Calu3 (cell line): ENCODE data around the gene CDA. TPM values are rescaled to one million over a fixed set of nuclear protein-coding genes. Genes with fewer than 3 reads are reported as not detected.

Experiments
- BruUV-seq: library from RNA; stranded (reverse); fragments of 400-500 nt; replicated peaks from 2 replicates; lab custom pipeline; 2021; lab: Mats Ljungman, UMichigan
- CTCF ChIA-PET: fragments of 300-600 bp; sonication (Branson Sonifier 250); formaldehyde crosslinking; loops from one replicate; lab custom pipeline; 2022; ENCODE audit warnings: antibody characterized with exemption; lab: Charles Lee
- DNase-seq: peaks from one replicate; pipeline ENCODE4 v3.0.0; 2022
- H3K27ac Mint-ChIP-seq: one replicate; pipeline ENCODE4 v1.8.0; 2022; ENCODE audit warnings: mixed read lengths; ENCODE audit not compliant: unreplicated experiment
- H3K27me3 Mint-ChIP-seq: one replicate; pipeline ENCODE4 v1.8.0; 2022; ENCODE audit warnings: mixed read lengths; ENCODE audit not compliant: unreplicated experiment
- H3K36me3 Mint-ChIP-seq: one replicate; pipeline ENCODE4 v1.8.0; 2022; ENCODE audit warnings: mild to moderate bottlenecking, moderate library complexity, mixed read lengths; ENCODE audit not compliant: insufficient read depth, unreplicated experiment
- H3K4me1 Mint-ChIP-seq: one replicate; pipeline ENCODE4 v1.8.0; 2022; ENCODE audit warnings: mild to moderate bottlenecking, low read depth, mixed read lengths; ENCODE audit not compliant: unreplicated experiment
- H3K4me3 Mint-ChIP-seq: one replicate; pipeline ENCODE4 v1.8.0; 2022; ENCODE audit warnings: mild to moderate bottlenecking, low read depth, moderate library complexity, mixed read lengths; ENCODE audit not compliant: unreplicated experiment
- H3K9me3 Mint-ChIP-seq: one replicate; pipeline ENCODE4 v1.8.0; 2022; ENCODE audit warnings: low read depth, mixed read lengths; ENCODE audit not compliant: unreplicated experiment
- intact Hi-C: fragments of 100-400 bp; cut with micrococcal nuclease; formaldehyde crosslinking; loops from one replicate; pipeline ENCODE4 v1.10.0; 2022; ENCODE audit not compliant: unreplicated experiment
- total RNA-seq: library from RNA; stranded (reverse); gene quantifications from 2 replicates; pipeline ENCODE4 v1.2.3, GENCODE V29; 2022
- TF ChIP-seq, protein P1 (sequence below): fragments of 200-600 bp; IDR thresholded peaks from one replicate; pipeline ENCODE4 v1.8.0; 2022; ENCODE audit warnings: antibody characterized with exemption; ENCODE audit not compliant: unreplicated experiment

CDA gene
- total RNA-seq, 1 experiment from 2014 or later = 9.0 TPM

DNA sequence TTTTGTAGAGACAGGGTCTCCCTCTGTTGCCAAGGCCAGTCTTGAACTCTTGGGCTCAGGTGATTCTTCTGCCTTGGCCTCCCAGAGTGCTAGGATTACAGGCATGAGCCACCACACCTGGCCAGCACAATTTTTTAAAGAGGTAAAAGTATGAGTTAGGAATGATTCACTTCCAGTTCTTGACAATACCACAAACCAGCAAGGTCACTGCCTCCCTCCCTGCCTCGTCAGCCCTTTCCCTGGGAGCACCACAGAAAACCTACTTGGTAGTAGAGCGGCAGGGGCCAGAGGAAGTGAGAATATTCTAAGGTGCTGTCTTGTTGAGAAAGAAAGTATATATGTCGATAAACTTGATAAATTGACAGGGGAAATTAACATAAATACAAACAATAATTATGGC is 10.8 kb upstream of the CDA start:
- no peak overlapping the region for H3K27ac Mint-ChIP-seq
- TF ChIP-seq, protein P1, sequence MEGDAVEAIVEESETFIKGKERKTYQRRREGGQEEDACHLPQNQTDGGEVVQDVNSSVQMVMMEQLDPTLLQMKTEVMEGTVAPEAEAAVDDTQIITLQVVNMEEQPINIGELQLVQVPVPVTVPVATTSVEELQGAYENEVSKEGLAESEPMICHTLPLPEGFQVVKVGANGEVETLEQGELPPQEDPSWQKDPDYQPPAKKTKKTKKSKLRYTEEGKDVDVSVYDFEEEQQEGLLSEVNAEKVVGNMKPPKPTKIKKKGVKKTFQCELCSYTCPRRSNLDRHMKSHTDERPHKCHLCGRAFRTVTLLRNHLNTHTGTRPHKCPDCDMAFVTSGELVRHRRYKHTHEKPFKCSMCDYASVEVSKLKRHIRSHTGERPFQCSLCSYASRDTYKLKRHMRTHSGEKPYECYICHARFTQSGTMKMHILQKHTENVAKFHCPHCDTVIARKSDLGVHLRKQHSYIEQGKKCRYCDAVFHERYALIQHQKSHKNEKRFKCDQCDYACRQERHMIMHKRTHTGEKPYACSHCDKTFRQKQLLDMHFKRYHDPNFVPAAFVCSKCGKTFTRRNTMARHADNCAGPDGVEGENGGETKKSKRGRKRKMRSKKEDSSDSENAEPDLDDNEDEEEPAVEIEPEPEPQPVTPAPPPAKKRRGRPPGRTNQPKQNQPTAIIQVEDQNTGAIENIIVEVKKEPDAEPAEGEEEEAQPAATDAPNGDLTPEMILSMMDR = no peak
- CTCF ChIA-PET = no interaction called here
- no peaks in the 10 kb centered on the region for H3K9me3 Mint-ChIP-seq
- H3K4me3 Mint-ChIP-seq = no peak overlapping the region
- peaks cover 20% of the 10 kb centered on the region for H3K27me3 Mint-ChIP-seq
- no peaks in the 10 kb centered on the region for H3K4me1 Mint-ChIP-seq
- no peaks in the 10 kb centered on the region for H3K36me3 Mint-ChIP-seq
- BruUV-seq = no TSS peak
- intact Hi-C loops = no loop called here
- DNase-seq = no peak

DNA sequence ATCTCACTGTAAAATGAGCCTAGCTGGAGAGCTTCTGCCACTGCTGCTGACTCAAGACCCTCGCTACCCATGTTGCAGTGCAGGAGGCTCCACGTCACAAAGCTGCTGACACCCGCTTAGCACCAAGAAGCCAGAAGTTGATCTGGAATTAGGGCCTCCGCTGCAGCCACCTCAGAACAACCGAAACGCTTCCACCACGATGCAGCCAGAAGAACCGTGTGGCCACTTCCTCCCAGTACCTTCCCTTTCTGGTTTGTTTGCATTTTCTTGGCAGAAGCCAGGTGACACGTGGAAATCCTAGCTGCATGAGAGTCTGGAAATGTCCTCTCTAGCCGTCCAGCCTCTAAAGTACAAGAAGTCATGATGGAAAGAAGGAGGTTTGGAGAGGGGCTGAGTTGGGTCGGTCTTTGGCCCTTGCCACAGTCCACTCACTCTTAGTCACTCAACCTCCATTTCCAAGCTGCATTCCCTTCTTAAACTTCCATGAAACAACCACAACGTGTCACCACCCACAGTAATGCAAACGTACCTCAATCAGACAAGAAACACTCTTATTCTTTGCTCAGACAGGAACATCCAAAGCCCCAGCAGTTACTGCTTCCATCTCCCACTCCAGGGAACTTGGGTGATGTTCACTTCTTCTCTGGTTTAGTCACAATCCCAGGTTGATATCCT is 10.0 kb upstream of the CDA start:
- Mint-ChIP-seq H3K27me3 (peaks cover 12% of the 10 kb centered on the region), H3K9me3 (no peaks in the 10 kb centered on the region), H3K27ac (no peak overlapping the region), H3K4me1 (no peaks in the 10 kb centered on the region), H3K36me3 (no peaks in the 10 kb centered on the region), H3K4me3 (no peak overlapping the region)
- TF ChIP-seq, protein P1 = no peak
- BruUV-seq = no TSS peak
- CTCF ChIA-PET = no interaction called here
- intact Hi-C loops = no loop called here
- no peak for DNase-seq

DNA sequence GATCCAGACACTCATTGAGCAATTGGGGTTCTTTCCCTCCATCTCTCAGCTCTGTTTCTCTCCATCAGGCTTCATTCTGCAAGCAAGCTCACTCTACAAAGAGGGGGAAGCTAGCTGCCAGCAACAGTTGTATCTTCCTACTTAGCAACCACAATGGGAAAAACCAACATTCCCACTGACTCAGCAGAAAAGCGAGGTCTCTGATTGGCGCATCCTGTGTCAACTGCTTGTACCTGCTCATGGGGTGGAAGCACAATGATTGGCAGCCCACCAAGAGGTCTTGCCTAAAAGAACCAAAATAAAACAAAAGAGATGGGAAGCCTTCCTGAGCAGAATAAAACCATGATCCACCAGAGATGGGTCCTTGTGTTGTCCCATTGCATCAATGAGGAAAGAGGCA is 4.0 kb upstream of the CDA start:
- TF ChIP-seq, protein P1 = no peak
- intact Hi-C loops = no loop called here
- H3K4me1 Mint-ChIP-seq = peaks cover under 1% of the 10 kb centered on the region
- H3K27ac Mint-ChIP-seq = no peak overlapping the region
- CTCF ChIA-PET = no interaction called here
- DNase-seq = no peak
- H3K4me3 Mint-ChIP-seq = no peak overlapping the region
- H3K9me3 Mint-ChIP-seq = no peaks in the 10 kb centered on the region
- H3K36me3 Mint-ChIP-seq = peaks cover 7% of the 10 kb centered on the region
- BruUV-seq = no TSS peak
- no peaks in the 10 kb centered on the region for H3K27me3 Mint-ChIP-seq

DNA sequence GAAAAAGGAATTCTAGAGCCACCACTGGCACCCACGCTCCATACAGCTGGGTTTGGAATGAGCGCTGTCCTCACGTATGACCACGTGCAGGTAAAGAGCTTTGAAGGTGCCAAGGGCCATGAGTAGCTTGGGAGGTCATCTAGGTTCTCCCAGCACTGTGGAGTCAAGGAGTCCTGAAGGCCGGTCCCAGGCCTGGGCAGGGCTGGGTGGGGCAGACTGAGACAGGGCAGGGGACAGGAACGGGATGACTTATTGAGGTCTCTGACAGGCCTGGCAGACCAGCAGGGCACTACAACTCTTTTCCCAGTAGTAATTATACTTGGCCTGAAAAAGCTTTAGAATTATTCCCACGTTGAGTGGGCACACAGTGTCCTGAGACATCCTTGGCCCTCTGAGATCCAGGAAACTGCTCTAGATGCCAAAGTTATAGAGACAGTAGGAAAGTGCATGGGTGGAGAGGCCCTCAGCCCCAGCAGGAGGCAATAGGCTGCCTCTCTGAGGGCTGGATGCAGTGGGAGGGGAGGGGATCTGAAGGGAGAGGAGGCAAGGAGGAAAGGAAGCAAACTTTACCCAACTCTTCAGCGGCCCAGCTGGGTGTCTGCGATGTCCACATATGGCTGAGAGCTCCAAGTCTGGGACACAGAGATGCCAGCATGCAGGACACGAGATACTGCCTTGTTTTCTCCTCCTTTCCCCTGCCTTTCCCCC is 1.8 kb upstream of the CDA start:
- Mint-ChIP-seq H3K4me1 (peaks cover 10% of the 10 kb centered on the region), H3K36me3 (peaks cover 7% of the 10 kb centered on the region), H3K9me3 (no peaks in the 10 kb centered on the region), H3K27ac (no peak overlapping the region), H3K27me3 (no peaks in the 10 kb centered on the region), H3K4me3 (no peak overlapping the region)
- TF ChIP-seq, protein P1 = no peak
- no peak for DNase-seq
- no TSS peak for BruUV-seq
- CTCF ChIA-PET = interaction anchor here (0.6 to 0.7 kb wide), 2 partner anchors 116 to 1322 kb away, joined by 3 read pairs; no protein-coding TSS in a partner anchor
- intact Hi-C loops = no loop called here
